ENCODE measurements around the gene LGMN.
"Not testable (repeated sequence)": the region's sequence is repeated elsewhere in the genome, so short reads cannot be mapped to it uniquely, and the experiment has no call there.

The LGMN gene

GRCh38 chr14:92698393-92698792 lies 50.0 kb downstream of the LGMN start:
- no peak for DNase-seq

- DNase-seq: no peak
Measured at GRCh38 chr14:92696366-92696765, 52.1 kb downstream of the LGMN start.

- DNase-seq: no peak
Measured at GRCh38 chr14:92695562-92695961, 52.9 kb downstream of the LGMN start.

GRCh38 chr14:92694807-92695206 lies 53.6 kb downstream of the LGMN start:
- DNase-seq: no peak

GRCh38 chr14:92693998-92694795 lies 54.2 kb downstream of the LGMN start:
- DNase-seq: no peak

GRCh38 chr14:92692822-92693226 lies 55.6 kb downstream of the LGMN start:
- peak in 16 of 58 donors; percentile 19 to 71 (median 38) for DNase-seq

GRCh38 chr14:92690171-92691011 lies 58.0 kb downstream of the LGMN start:
- peak in 1 of 58 donors; percentile 13 for DNase-seq

- no peak for DNase-seq
Measured at GRCh38 chr14:92688434-92689375, 59.7 kb downstream of the LGMN start.

- DNase-seq: peak in 6 of 58 donors; percentile 20 to 44 (median 28)
Measured at GRCh38 chr14:92687681-92688433, 60.6 kb downstream of the LGMN start.

- peak in 54 of 58 donors; percentile 29 to 85 (median 62) for DNase-seq
Measured at GRCh38 chr14:92686900-92687427, 61.5 kb downstream of the LGMN start.

- DNase-seq: no peak
Measured at GRCh38 chr14:92686411-92686899, 62.0 kb downstream of the LGMN start.

- no peak for DNase-seq
Measured at GRCh38 chr14:92685784-92686355, 62.6 kb downstream of the LGMN start.

GRCh38 chr14:92684801-92685560 lies 63.4 kb downstream of the LGMN start:
- no peak for DNase-seq

- DNase-seq: no peak
Measured at GRCh38 chr14:92683041-92683440, 65.4 kb downstream of the LGMN start.

GRCh38 chr14:92680781-92681650 lies 67.4 kb downstream of the LGMN start:
- DNase-seq: peak in 35 of 58 donors; percentile 12 to 74 (median 37)

GRCh38 chr14:92680330-92680729 lies 68.1 kb downstream of the LGMN start:
- DNase-seq: not testable (repeated sequence)

GRCh38 chr14:92679246-92679645 lies 69.2 kb downstream of the LGMN start:
- no peak for DNase-seq

- DNase-seq: no peak
Measured at GRCh38 chr14:92678766-92679165, 69.7 kb downstream of the LGMN start.
